HL-60 (cell line): ENCODE data around the gene DDX52.

Experiments used
- GABPA ChIP-seq: IDR thresholded peaks from 2 replicates; pipeline ENCODE4 v1.6.1; 2012; ENCODE audit warnings: low read depth
- POLR2AphosphoS5 ChIP-seq: IDR thresholded peaks from 2 replicates; pipeline ENCODE4 v1.6.1; 2012; ENCODE audit warnings: low read depth
- SPI1 ChIP-seq: IDR thresholded peaks from 2 replicates; pipeline ENCODE4 v1.6.1; 2012; ENCODE audit warnings: low read depth, mild to moderate bottlenecking, borderline replicate concordance
- TF ChIP-seq, protein P1 (sequence below): IDR thresholded peaks from one replicate; pipeline ENCODE4 v1.5.1; 2011; ENCODE audit warnings: low read length, control low read depth, inconsistent platforms; ENCODE audit not compliant: insufficient read depth
- TF ChIP-seq, protein P2 (sequence below): IDR thresholded peaks from 2 replicates; pipeline ENCODE4 v1.6.1; 2012; ENCODE audit warnings: low read depth; ENCODE audit not compliant: insufficient replicate concordance

DNA sequence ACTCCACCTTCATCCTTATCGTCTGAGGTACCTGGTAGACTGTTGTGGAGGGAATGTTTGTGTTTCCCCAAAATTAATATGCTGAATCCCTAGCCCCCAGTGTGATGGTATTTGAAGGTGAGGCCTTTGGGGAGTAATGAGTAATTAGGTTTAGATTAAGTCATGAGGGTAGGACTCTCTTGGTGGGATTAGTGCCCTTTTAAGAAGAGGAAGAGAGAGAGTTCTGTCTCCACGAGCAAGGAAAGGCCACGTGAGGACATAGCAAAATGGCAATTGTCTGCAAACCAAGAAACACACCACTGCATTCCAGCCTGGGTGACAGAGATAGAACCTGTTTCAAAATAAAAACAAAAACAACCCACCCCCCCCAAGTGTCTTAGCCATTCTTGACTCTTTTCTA lies 21.0 kb upstream of the DDX52 start:
- TF ChIP-seq, protein P1, sequence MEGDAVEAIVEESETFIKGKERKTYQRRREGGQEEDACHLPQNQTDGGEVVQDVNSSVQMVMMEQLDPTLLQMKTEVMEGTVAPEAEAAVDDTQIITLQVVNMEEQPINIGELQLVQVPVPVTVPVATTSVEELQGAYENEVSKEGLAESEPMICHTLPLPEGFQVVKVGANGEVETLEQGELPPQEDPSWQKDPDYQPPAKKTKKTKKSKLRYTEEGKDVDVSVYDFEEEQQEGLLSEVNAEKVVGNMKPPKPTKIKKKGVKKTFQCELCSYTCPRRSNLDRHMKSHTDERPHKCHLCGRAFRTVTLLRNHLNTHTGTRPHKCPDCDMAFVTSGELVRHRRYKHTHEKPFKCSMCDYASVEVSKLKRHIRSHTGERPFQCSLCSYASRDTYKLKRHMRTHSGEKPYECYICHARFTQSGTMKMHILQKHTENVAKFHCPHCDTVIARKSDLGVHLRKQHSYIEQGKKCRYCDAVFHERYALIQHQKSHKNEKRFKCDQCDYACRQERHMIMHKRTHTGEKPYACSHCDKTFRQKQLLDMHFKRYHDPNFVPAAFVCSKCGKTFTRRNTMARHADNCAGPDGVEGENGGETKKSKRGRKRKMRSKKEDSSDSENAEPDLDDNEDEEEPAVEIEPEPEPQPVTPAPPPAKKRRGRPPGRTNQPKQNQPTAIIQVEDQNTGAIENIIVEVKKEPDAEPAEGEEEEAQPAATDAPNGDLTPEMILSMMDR: no peak
- TF ChIP-seq POLR2AphosphoS5: no peak
- no peak for TF ChIP-seq GABPA
- TF ChIP-seq, protein P2, sequence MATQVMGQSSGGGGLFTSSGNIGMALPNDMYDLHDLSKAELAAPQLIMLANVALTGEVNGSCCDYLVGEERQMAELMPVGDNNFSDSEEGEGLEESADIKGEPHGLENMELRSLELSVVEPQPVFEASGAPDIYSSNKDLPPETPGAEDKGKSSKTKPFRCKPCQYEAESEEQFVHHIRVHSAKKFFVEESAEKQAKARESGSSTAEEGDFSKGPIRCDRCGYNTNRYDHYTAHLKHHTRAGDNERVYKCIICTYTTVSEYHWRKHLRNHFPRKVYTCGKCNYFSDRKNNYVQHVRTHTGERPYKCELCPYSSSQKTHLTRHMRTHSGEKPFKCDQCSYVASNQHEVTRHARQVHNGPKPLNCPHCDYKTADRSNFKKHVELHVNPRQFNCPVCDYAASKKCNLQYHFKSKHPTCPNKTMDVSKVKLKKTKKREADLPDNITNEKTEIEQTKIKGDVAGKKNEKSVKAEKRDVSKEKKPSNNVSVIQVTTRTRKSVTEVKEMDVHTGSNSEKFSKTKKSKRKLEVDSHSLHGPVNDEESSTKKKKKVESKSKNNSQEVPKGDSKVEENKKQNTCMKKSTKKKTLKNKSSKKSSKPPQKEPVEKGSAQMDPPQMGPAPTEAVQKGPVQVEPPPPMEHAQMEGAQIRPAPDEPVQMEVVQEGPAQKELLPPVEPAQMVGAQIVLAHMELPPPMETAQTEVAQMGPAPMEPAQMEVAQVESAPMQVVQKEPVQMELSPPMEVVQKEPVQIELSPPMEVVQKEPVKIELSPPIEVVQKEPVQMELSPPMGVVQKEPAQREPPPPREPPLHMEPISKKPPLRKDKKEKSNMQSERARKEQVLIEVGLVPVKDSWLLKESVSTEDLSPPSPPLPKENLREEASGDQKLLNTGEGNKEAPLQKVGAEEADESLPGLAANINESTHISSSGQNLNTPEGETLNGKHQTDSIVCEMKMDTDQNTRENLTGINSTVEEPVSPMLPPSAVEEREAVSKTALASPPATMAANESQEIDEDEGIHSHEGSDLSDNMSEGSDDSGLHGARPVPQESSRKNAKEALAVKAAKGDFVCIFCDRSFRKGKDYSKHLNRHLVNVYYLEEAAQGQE: no peak
- TF ChIP-seq SPI1: no peak
